A673 (cell line): Measurements from ENCODE around the gene GAREM1. TPM values are rescaled to one million over a fixed set of nuclear protein-coding genes. Genes with fewer than 3 reads are reported as not detected.

Source experiments
- BruUV-seq: library from RNA; stranded (reverse); fragments of 400-500 nt; replicated peaks from 2 replicates; lab custom pipeline; 2021; lab: Mats Ljungman, UMichigan
- CTCF ChIA-PET: fragments of 300-600 bp; sonication (Branson Sonifier 250); formaldehyde crosslinking; loops from one replicate; lab custom pipeline; 2022; ENCODE audit warnings: antibody characterized with exemption; lab: Charles Lee
- POLR2A ChIA-PET: fragments of 300-600 bp; sonication (Branson Sonifier 250); formaldehyde crosslinking; loops from one replicate; lab custom pipeline; 2022; ENCODE audit warnings: antibody characterized with exemption; ENCODE audit not compliant: low non-redundant PET; lab: Charles Lee
- DNase-seq: peaks from one replicate; pipeline ENCODE4 v3.0.0-alpha.2; 2015; ENCODE audit warnings: low spot score
- H3K27ac ChIP-seq: fragments of 200-600 bp; sonication (generic); 2 replicates; pipeline ENCODE4 v1.5.1; 2016; ENCODE audit warnings: mixed run types, low read depth, mild to moderate bottlenecking, mixed read lengths, antibody characterized with exemption, low read length; ENCODE audit not compliant: poor library complexity, severe bottlenecking
- H3K27me3 ChIP-seq: fragments of 200-600 bp; sonication (generic); replicated peaks from 2 replicates; pipeline ENCODE4 v1.6.1; 2017; ENCODE audit warnings: mixed run types, low read depth, mild to moderate bottlenecking, mixed read lengths, antibody characterized with exemption, low read length; ENCODE audit not compliant: insufficient read depth, poor library complexity
- H3K36me3 ChIP-seq: fragments of 200-600 bp; sonication (generic); 2 replicates; pipeline ENCODE4 v1.6.1; 2016; ENCODE audit warnings: mixed run types, mild to moderate bottlenecking, mixed read lengths, antibody characterized with exemption, low read length; ENCODE audit not compliant: insufficient read depth, poor library complexity, severe bottlenecking
- H3K4me1 ChIP-seq: fragments of 200-600 bp; sonication (generic); 2 replicates; pipeline ENCODE4 v1.6.1; 2017; ENCODE audit warnings: mixed run types, mild to moderate bottlenecking, mixed read lengths, antibody characterized with exemption, low read length; ENCODE audit not compliant: insufficient read depth, poor library complexity, severe bottlenecking
- H3K4me3 ChIP-seq: fragments of 200-600 bp; sonication (generic); 2 replicates; pipeline ENCODE4 v1.5.1; 2016; ENCODE audit warnings: low read depth, mixed run types, mild to moderate bottlenecking, mixed read lengths, low read length; ENCODE audit not compliant: poor library complexity, severe bottlenecking
- H3K9me3 ChIP-seq: fragments of 200-600 bp; sonication (generic); 2 replicates; pipeline ENCODE4 v1.6.1; 2016; ENCODE audit warnings: mixed run types, low read depth, mild to moderate bottlenecking, mixed read lengths, antibody characterized with exemption, low read length; ENCODE audit not compliant: poor library complexity, severe bottlenecking
- CTCF ChIP-seq: fragments of 300-800, 200-600 bp; sonication (generic); conservative IDR thresholded peaks from 2 replicates; pipeline ENCODE4 v1.5.1; 2017; ENCODE audit warnings: low read depth, mild to moderate bottlenecking, antibody characterized with exemption, low read length, moderate library complexity, mixed read lengths
- EZH2 ChIP-seq: fragments of 200-600 bp; sonication (generic); IDR thresholded peaks from 2 replicates; pipeline ENCODE4 v1.6.1; 2017; ENCODE audit warnings: borderline replicate concordance, low read depth, mild to moderate bottlenecking, mixed read lengths, antibody characterized with exemption, low read length; ENCODE audit not compliant: poor library complexity, severe bottlenecking
- intact Hi-C: fragments of 100-400 bp; cut with micrococcal nuclease; formaldehyde crosslinking; loops from one replicate; pipeline ENCODE4 v1.10.0; 2022; ENCODE audit not compliant: unreplicated experiment
- total RNA-seq: library from RNA; stranded (reverse); gene quantifications from 2 replicates; pipeline ENCODE4 v1.2.3, GENCODE V29; 2021

Gene GAREM1
- total RNA-seq, 1 experiment from 2014 or later, result 8.4 TPM

- Histone ChIP-seq H3K27me3 (no peaks in the 10 kb centered on the region), H3K27ac (no peak overlapping the region), H3K36me3 (no peaks in the 10 kb centered on the region), H3K4me3 (no peak overlapping the region), H3K4me1 (no peaks in the 10 kb centered on the region), H3K9me3 (no peaks in the 10 kb centered on the region)
- no TSS peak for BruUV-seq
- DNase-seq, result no peak
- no peak for TF ChIP-seq EZH2
- TF ChIP-seq CTCF, result no peak
- ChIA-PET POLR2A (no interaction called here), CTCF (interaction anchor here (0.7 to 1.1 kb wide), 2 partner anchors 10 to 180 kb away, joined by 7 to 11 read pairs; partner anchors contain the start of gene GAREM1)
- intact Hi-C loops, result no loop called here
Measured at GRCh38 chr18:32290810-32291209, 179.9 kb downstream of the GAREM1 start.

- peak; percentile 85 for DNase-seq
- intact Hi-C loops, result loop anchor here (1.0 to 5.0 kb wide), 2 partner anchors 182 to 263 kb away; no protein-coding TSS in a partner anchor
- POLR2A ChIA-PET, result no interaction called here
Measured at GRCh38 chr18:32289483-32290075, 181.1 kb downstream of the GAREM1 start.

GRCh38 chr18:32287873-32288272 lies 182.8 kb downstream of the GAREM1 start:
- no peak for TF ChIP-seq EZH2
- TF ChIP-seq CTCF, result no peak
- no peaks in the 10 kb centered on the region for H3K27me3 ChIP-seq
- no peak overlapping the region for H3K4me3 ChIP-seq
- H3K4me1 ChIP-seq, result no peaks in the 10 kb centered on the region
- H3K36me3 ChIP-seq, result no peaks in the 10 kb centered on the region
- no TSS peak for BruUV-seq
- no peak overlapping the region for H3K27ac ChIP-seq
- no peak for DNase-seq
- intact Hi-C loops, result loop anchor here (5.0 kb wide), 1 partner anchor 264 kb away; no protein-coding TSS in a partner anchor
- no peaks in the 10 kb centered on the region for H3K9me3 ChIP-seq
- POLR2A ChIA-PET, result no interaction called here
- CTCF ChIA-PET, result interaction anchor here (1.2 kb wide), 1 partner anchor 183 kb away, joined by 3 read pairs; the partner anchor contains the start of gene GAREM1

More at GRCh38 chr18:32289483-32290075, 181.1 kb downstream of the GAREM1 start:
- no peaks in the 10 kb centered on the region for H3K4me1 ChIP-seq
- CTCF ChIA-PET, result interaction anchor here (0.6 to 1.6 kb wide), 12 partner anchors 8 to 396 kb away, joined by 3 to 28 read pairs (median 4); partner anchors contain the start of gene GAREM1
- no peaks in the 10 kb centered on the region for H3K9me3 ChIP-seq
- TF ChIP-seq EZH2, result no peak
- TF ChIP-seq CTCF, result peak; percentile 86
- no TSS peak for BruUV-seq
- H3K27ac ChIP-seq, result no peak overlapping the region
- H3K4me3 ChIP-seq, result no peak overlapping the region
- H3K36me3 ChIP-seq, result no peaks in the 10 kb centered on the region
- H3K27me3 ChIP-seq, result no peaks in the 10 kb centered on the region
